Glutamatergic neuron (in vitro differentiated cells): ENCODE measurements around the gene CLCN5. TPM values are rescaled to one million over a fixed set of nuclear protein-coding genes. Genes with fewer than 3 reads are reported as not detected.

Experiments used
- DNase-seq: peaks from one replicate; pipeline ENCODE4 v3.0.0; 2022
- H3K27ac Mint-ChIP-seq: one replicate; pipeline ENCODE4 v1.8.0; 2020; ENCODE audit warnings: mild to moderate bottlenecking, mixed read lengths, inconsistent platforms; ENCODE audit not compliant: unreplicated experiment
- H3K27me3 Mint-ChIP-seq: one replicate; pipeline ENCODE4 v1.8.0; 2020; ENCODE audit warnings: mild to moderate bottlenecking, moderate library complexity, mixed read lengths, inconsistent platforms; ENCODE audit not compliant: unreplicated experiment
- H3K36me3 Mint-ChIP-seq: one replicate; pipeline ENCODE4 v1.8.0; 2020; ENCODE audit warnings: mild to moderate bottlenecking, mixed read lengths, inconsistent platforms; ENCODE audit not compliant: unreplicated experiment
- H3K4me1 Mint-ChIP-seq: one replicate; pipeline ENCODE4 v1.8.0; 2020; ENCODE audit warnings: mild to moderate bottlenecking, low read depth, mixed read lengths, inconsistent platforms; ENCODE audit not compliant: unreplicated experiment
- H3K4me3 Mint-ChIP-seq: one replicate; pipeline ENCODE4 v1.8.0; 2020; ENCODE audit warnings: mild to moderate bottlenecking, mixed read lengths, inconsistent platforms; ENCODE audit not compliant: unreplicated experiment
- H3K9me3 Mint-ChIP-seq: one replicate; pipeline ENCODE4 v1.8.0; 2020; ENCODE audit warnings: mild to moderate bottlenecking, moderate library complexity, mixed read lengths, inconsistent platforms; ENCODE audit not compliant: unreplicated experiment
- CTCF ChIP-seq: fragments of 200-600 bp; sonication (generic); IDR thresholded peaks from one replicate; pipeline ENCODE4 v1.5.0; 2021; ENCODE audit not compliant: partially characterized antibody, unreplicated experiment
- total RNA-seq: library from RNA; stranded (reverse); fragmentation: NEBNext Ultra II Directional; extraction: Animal tissue kit (Norgen Biotek cat#: 25700); gene quantifications from one replicate; pipeline ENCODE4 v1.2.1, GENCODE V29; 2021; ENCODE audit not compliant: unreplicated experiment

CLCN5 gene
- total RNA-seq, 1 donor from 2014 or later: 34.7 TPM

- DNase-seq: no peak
- no peak overlapping the region for H3K4me3 Mint-ChIP-seq
- H3K4me1 Mint-ChIP-seq: no peaks in the 10 kb centered on the region
- peaks cover 7% of the 10 kb centered on the region for H3K36me3 Mint-ChIP-seq
- peaks cover 2% of the 10 kb centered on the region for H3K9me3 Mint-ChIP-seq
- no peak for TF ChIP-seq CTCF
- H3K27me3 Mint-ChIP-seq: no peaks in the 10 kb centered on the region
- H3K27ac Mint-ChIP-seq: no peak overlapping the region
Measured at GRCh38 chrX:49896951-49897350, 25.4 kb upstream of the CLCN5 start.

GRCh38 chrX:49901048-49901447, 21.3 kb upstream of the CLCN5 start:
- TF ChIP-seq CTCF: no peak
- Mint-ChIP-seq H3K4me3 (no peak overlapping the region), H3K27me3 (no peaks in the 10 kb centered on the region), H3K27ac (no peak overlapping the region), H3K4me1 (no peaks in the 10 kb centered on the region), H3K9me3 (peaks cover 2% of the 10 kb centered on the region), H3K36me3 (peaks cover 11% of the 10 kb centered on the region)
- DNase-seq: no peak

- Mint-ChIP-seq H3K4me1 (no peaks in the 10 kb centered on the region), H3K27me3 (no peaks in the 10 kb centered on the region), H3K4me3 (no peak overlapping the region), H3K9me3 (peaks cover 1% of the 10 kb centered on the region), H3K27ac (no peak overlapping the region), H3K36me3 (no peaks in the 10 kb centered on the region)
- no peak for DNase-seq
- no peak for TF ChIP-seq CTCF
Measured at GRCh38 chrX:49910344-49910743, 12.1 kb upstream of the CLCN5 start.

- H3K36me3 Mint-ChIP-seq: no peaks in the 10 kb centered on the region
- no peak overlapping the region for H3K4me3 Mint-ChIP-seq
- TF ChIP-seq CTCF: no peak
- no peak for DNase-seq
- H3K27ac Mint-ChIP-seq: no peak overlapping the region
- no peaks in the 10 kb centered on the region for H3K4me1 Mint-ChIP-seq
- H3K27me3 Mint-ChIP-seq: no peaks in the 10 kb centered on the region
- peaks cover 1% of the 10 kb centered on the region for H3K9me3 Mint-ChIP-seq
Measured at GRCh38 chrX:49912086-49912485, 10.3 kb upstream of the CLCN5 start.

GRCh38 chrX:49912861-49913260, 9.5 kb upstream of the CLCN5 start:
- Mint-ChIP-seq H3K27ac (no peak overlapping the region), H3K9me3 (peaks cover 1% of the 10 kb centered on the region), H3K27me3 (no peaks in the 10 kb centered on the region), H3K4me1 (no peaks in the 10 kb centered on the region), H3K4me3 (no peak overlapping the region), H3K36me3 (no peaks in the 10 kb centered on the region)
- no peak for TF ChIP-seq CTCF
- DNase-seq: no peak
